ENCODE data around the gene CKS1B. TPM values are rescaled to one million over a fixed set of nuclear protein-coding genes. Genes with fewer than 3 reads are reported as not detected.
A peak's percentile ranks its signal among the peaks of the same experiment; 100 is the strongest.

Gene CKS1B
- total and polyA plus RNA-seq, 9 of the 15 experiments (the other 6 are each of a cell fraction or from before 2014, with no cell fraction given) = 215 to 1,103 (median 460) TPM

- TF ChIP-seq ZFP91 (CRISPR knock-in tag; IDR thresholded peaks at IDR 0.05) = no peak
- no peak for TF ChIP-seq UBTF (IDR thresholded peaks at IDR 0.05; ENCODE audit: borderline replicate concordance in 1 of 2, low read depth in 2 of 2, low read length in 2 of 2)
Measured at GRCh38 chr1:154987326-154987725, 12.8 kb downstream of the CKS1B start (continued).

GRCh38 chr1:154988058-154988954, 13.8 kb downstream of the CKS1B start:
- POLR2A ChIA-PET = interaction anchor here (0.6 to 2.8 kb wide), 5 partner anchors 11 to 22 kb away, joined by 3 to 21 read pairs (median 4); partner anchors contain the start of gene CKS1B
- H3K27ac ChIP-seq (ENCODE audit: extremely low read depth, low read depth, low read length) = no peak overlapping the region; the same call in 2 of the 3 replicates
- no peaks in the 10 kb centered on the region for H3K27me3 ChIP-seq (ENCODE audit: control insufficient read depth in 2 of 2, insufficient read depth in 2 of 2, low read length in 2 of 2)
- BruUV-seq (replicated peaks) = no TSS peak
- H3K4me3 ChIP-seq = no peak overlapping the region
- in situ Hi-C loops (cut with MboI) = no loop called here
- H3K79me2 ChIP-seq (ENCODE audit: control insufficient read depth, insufficient read depth, low read length) = peaks cover 60% of the 10 kb centered on the region
- DNase-seq (ENCODE audit: extremely low read depth in 1 of 4, low spot score in 3 of 4) (peak in 1 of 4 experiments; percentile 57), ATAC-seq (no peak), FAIRE-seq (no peak)
- H4K20me1 ChIP-seq (replicated peaks; ENCODE audit: control insufficient read depth, insufficient read depth, low read length) = no peaks in the 10 kb centered on the region; the same call in 1 of the 2 replicates
- H2AFZ ChIP-seq (ENCODE audit: low read depth, low read length) = no peak overlapping the region
- H3K9ac ChIP-seq (ENCODE audit: insufficient read depth in 1 of 2, low read depth in 2 of 2, low read length in 2 of 2) = peak overlapping the region in 1 of 2 experiments; percentile 83; a peak in 2 of 4 replicates
- CTCF ChIA-PET (ENCODE audit: low intra/inter-chr PET ratio) = no interaction called here
- intact Hi-C loops (cut with micrococcal nuclease) = no loop called here
- H3K9me3 ChIP-seq (replicated peaks; ENCODE audit: control insufficient read depth, insufficient read depth, low read depth, low read length) = no peaks in the 10 kb centered on the region
- H3K36me3 ChIP-seq (ENCODE audit: control insufficient read depth, insufficient read depth, low read length) = peaks cover 57% of the 10 kb centered on the region
- peaks cover 6% of the 10 kb centered on the region for H3K9me1 ChIP-seq (ENCODE audit: control insufficient read depth, insufficient read depth, low read length)
- peaks cover 10 to 37% of the 10 kb centered on the region in 2 experiments for H3K4me1 ChIP-seq (replicated peaks in 1 of 2; ENCODE audit: control insufficient read depth in 2 of 2, insufficient read depth in 2 of 2, low read length in 2 of 2)
- H3K4me2 ChIP-seq (ENCODE audit: insufficient read depth, low read length) = no peak overlapping the region
- 90% methylated on average over 15 of the region's 17 CpGs for WGBS (ENCODE audit: insufficient coverage, low coverage, missing lambda C conversion rate)
- no peak for TF ChIP-seq PTTG1 (tag; IDR thresholded peaks at IDR 0.05; ENCODE audit: low read depth)
- no peak for TF ChIP-seq POLR2A (conservative IDR thresholded peaks at IDR 0.05)
- no peak for TF ChIP-seq SREBF1 (IDR thresholded peaks at IDR 0.05; ENCODE audit: borderline replicate concordance, low read depth, low read length)
- 0 out of 4 replicates have a peak, but pooled peaks of 1 of the 2 experiments have one; percentile 11 for TF ChIP-seq RCOR1 (IDR thresholded peaks at IDR 0.05; ENCODE audit: borderline replicate concordance in 1 of 2, low read depth in 2 of 2, low read length in 2 of 2)
